HCT116 (cell line): Measurements from ENCODE around the gene PRAMEF1.
A peak's percentile ranks its signal among the peaks of the same experiment; 100 is the strongest.

Experiments
- CBX3 ChIP-seq: IDR thresholded peaks from 2 replicates; pipeline ENCODE4 v1.6.1; 2012; ENCODE audit warnings: low read depth
- CEBPB ChIP-seq: IDR thresholded peaks from 2 replicates; pipeline ENCODE4 v1.6.1; 2012; ENCODE audit warnings: low read depth
- EZH2 ChIP-seq: fragments of 200-600 bp; sonication (generic); IDR thresholded peaks from 2 replicates; pipeline ENCODE4 v1.6.1; 2017; ENCODE audit warnings: antibody characterized with exemption, mixed run types
- EZH2phosphoT487 ChIP-seq: fragments of 200-600 bp; IDR thresholded peaks from 2 replicates; pipeline ENCODE4 v1.6.1; 2018; ENCODE audit warnings: antibody characterized with exemption, borderline replicate concordance
- POLR2A ChIP-seq: IDR thresholded peaks from 2 replicates; pipeline ENCODE4 v1.7.0; 2011; ENCODE audit warnings: borderline replicate concordance; ENCODE audit not compliant: insufficient read depth, insufficient read length; ENCODE audit errors: extremely low read depth
- POLR2AphosphoS5 ChIP-seq: IDR thresholded peaks from 2 replicates; pipeline ENCODE4 v1.6.1; 2011; ENCODE audit warnings: mild to moderate bottlenecking, low read depth, low read length, moderate library complexity
- RAD21 ChIP-seq: IDR thresholded peaks from 2 replicates; pipeline ENCODE4 v1.6.1; 2012; ENCODE audit warnings: low read depth, mild to moderate bottlenecking
- SIN3A ChIP-seq: IDR thresholded peaks from 2 replicates; pipeline ENCODE4 v1.6.1; 2012; ENCODE audit warnings: low read depth
- SP1 ChIP-seq: IDR thresholded peaks from 2 replicates; pipeline ENCODE4 v1.6.1; 2012; ENCODE audit warnings: low read depth
- SRF ChIP-seq: IDR thresholded peaks from 2 replicates; pipeline ENCODE4 v1.6.1; 2012; ENCODE audit warnings: low read depth
- ZNF274 ChIP-seq: fragments of 200-500 bp; sonication (Bioruptor generic); IDR thresholded peaks from 2 replicates; pipeline ENCODE4 v1.6.1; 2014; ENCODE audit warnings: mild to moderate bottlenecking, low read depth, low read length, inconsistent platforms
- TF ChIP-seq, protein P1 (sequence below): IDR thresholded peaks from 2 replicates; pipeline ENCODE4 v1.6.1; 2012
- TF ChIP-seq, protein P2 (sequence below): IDR thresholded peaks from 2 replicates; pipeline ENCODE4 v1.6.1; 2012; ENCODE audit warnings: low read depth
- TF ChIP-seq, protein P3 (sequence below), 3 experiments: fragments of 200-600 bp in 1 of 3; sonication (generic) in 1 of 3; IDR thresholded peaks in 2 of 3; conservative IDR thresholded peaks in 1 of 3; 2 replicates each; pipeline ENCODE4 v1.5.1; 2012 to 2017; ENCODE audit warnings: low read depth in 2 of 3, low read length in 2 of 3, antibody characterized with exemption in 1 of 3, borderline replicate concordance in 1 of 3, control low read depth in 1 of 3, mild to moderate bottlenecking in 1 of 3, mixed read lengths in 1 of 3, mixed run types in 1 of 3, moderate library complexity in 1 of 3; ENCODE audit not compliant: insufficient read depth in 1 of 3

DNA sequence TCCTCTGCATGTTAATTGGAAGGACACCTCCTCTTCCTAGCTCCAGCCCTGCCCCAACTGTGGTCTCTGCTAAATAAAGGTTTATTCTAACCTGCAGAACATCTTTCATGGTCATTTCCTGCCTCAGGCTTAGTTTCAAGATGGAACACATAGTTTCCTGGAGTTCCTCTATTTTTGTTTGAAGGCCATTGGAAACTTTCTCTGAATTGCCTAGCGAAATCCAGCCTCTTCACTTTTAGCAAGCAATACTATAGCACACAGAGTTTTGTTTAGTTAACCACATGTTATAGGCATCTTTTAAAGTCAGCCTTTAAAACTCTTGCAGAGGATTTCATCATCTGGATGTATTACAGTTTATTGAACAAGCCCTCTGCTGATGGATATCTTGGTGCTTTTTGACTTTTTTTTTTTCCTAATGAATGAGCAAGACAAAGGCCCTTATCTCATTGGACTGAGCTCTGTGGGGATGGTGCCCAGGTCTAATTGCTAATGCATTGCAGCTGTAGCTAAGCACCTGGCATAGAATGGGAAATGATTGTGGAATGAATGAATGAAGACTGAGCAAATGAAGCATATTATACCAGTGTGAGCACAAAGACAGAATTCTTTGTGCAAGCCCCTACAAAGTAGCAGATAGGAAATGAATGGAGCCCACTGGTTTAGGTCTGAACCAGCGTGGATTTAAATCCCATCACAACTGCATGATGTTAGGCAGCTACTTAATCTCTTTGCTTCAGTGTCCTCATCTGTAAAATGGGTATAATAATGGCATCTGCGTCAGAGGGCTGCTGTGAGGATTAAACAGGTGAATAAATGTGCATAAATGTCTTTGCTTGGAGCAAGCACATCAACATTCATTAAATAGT lies 45.8 kb upstream of the PRAMEF1 start:
- TF ChIP-seq POLR2A, result no peak
- TF ChIP-seq, protein P1, sequence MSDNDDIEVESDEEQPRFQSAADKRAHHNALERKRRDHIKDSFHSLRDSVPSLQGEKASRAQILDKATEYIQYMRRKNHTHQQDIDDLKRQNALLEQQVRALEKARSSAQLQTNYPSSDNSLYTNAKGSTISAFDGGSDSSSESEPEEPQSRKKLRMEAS, result no peak
- TF ChIP-seq, protein P2, sequence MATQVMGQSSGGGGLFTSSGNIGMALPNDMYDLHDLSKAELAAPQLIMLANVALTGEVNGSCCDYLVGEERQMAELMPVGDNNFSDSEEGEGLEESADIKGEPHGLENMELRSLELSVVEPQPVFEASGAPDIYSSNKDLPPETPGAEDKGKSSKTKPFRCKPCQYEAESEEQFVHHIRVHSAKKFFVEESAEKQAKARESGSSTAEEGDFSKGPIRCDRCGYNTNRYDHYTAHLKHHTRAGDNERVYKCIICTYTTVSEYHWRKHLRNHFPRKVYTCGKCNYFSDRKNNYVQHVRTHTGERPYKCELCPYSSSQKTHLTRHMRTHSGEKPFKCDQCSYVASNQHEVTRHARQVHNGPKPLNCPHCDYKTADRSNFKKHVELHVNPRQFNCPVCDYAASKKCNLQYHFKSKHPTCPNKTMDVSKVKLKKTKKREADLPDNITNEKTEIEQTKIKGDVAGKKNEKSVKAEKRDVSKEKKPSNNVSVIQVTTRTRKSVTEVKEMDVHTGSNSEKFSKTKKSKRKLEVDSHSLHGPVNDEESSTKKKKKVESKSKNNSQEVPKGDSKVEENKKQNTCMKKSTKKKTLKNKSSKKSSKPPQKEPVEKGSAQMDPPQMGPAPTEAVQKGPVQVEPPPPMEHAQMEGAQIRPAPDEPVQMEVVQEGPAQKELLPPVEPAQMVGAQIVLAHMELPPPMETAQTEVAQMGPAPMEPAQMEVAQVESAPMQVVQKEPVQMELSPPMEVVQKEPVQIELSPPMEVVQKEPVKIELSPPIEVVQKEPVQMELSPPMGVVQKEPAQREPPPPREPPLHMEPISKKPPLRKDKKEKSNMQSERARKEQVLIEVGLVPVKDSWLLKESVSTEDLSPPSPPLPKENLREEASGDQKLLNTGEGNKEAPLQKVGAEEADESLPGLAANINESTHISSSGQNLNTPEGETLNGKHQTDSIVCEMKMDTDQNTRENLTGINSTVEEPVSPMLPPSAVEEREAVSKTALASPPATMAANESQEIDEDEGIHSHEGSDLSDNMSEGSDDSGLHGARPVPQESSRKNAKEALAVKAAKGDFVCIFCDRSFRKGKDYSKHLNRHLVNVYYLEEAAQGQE, result no peak
- no peak for TF ChIP-seq POLR2AphosphoS5
- TF ChIP-seq, protein P3, sequence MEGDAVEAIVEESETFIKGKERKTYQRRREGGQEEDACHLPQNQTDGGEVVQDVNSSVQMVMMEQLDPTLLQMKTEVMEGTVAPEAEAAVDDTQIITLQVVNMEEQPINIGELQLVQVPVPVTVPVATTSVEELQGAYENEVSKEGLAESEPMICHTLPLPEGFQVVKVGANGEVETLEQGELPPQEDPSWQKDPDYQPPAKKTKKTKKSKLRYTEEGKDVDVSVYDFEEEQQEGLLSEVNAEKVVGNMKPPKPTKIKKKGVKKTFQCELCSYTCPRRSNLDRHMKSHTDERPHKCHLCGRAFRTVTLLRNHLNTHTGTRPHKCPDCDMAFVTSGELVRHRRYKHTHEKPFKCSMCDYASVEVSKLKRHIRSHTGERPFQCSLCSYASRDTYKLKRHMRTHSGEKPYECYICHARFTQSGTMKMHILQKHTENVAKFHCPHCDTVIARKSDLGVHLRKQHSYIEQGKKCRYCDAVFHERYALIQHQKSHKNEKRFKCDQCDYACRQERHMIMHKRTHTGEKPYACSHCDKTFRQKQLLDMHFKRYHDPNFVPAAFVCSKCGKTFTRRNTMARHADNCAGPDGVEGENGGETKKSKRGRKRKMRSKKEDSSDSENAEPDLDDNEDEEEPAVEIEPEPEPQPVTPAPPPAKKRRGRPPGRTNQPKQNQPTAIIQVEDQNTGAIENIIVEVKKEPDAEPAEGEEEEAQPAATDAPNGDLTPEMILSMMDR (IDR thresholded peaks at IDR 0.05 in 2 of 3, conservative IDR thresholded peaks at IDR 0.05 in 1 of 3; ENCODE audit: borderline replicate concordance in 1 of 3, insufficient read depth in 1 of 3, low read depth in 2 of 3, low read length in 2 of 3), result no peak
- TF ChIP-seq CEBPB, result peak; percentile 79
- no peak for TF ChIP-seq RAD21
- no peak for TF ChIP-seq SP1
- no peak for TF ChIP-seq EZH2phosphoT487
- no peak for TF ChIP-seq EZH2
- TF ChIP-seq SIN3A, result no peak
- TF ChIP-seq CBX3, result no peak
- no peak for TF ChIP-seq SRF
- TF ChIP-seq ZNF274, result no peak
